Liver (tissue), 9 donors: ENCODE results near the gene SETBP1. TPM values are rescaled to one million over a fixed set of nuclear protein-coding genes. Genes with fewer than 3 reads are reported as not detected.

ENCODE experiments used
- DNase-seq: peaks from one replicate; pipeline ENCODE4 v3.0.0-alpha.2; 2017; ENCODE audit warnings: low spot score
- H3K27ac ChIP-seq, 2 donors: one replicate each; pipeline ENCODE4 v1.7.0; 2013; ENCODE audit warnings: inconsistent platforms in 2 of 2, low read length in 2 of 2, control low read depth in 1 of 2, low read depth in 1 of 2, mild to moderate bottlenecking in 1 of 2
- H3K27me3 ChIP-seq, 4 donors: one replicate each; pipeline versions ENCODE4 v1.6.1 to v1.7.0; 2013; ENCODE audit warnings: low read length in 3 of 4, inconsistent platforms in 1 of 4, mild to moderate bottlenecking in 1 of 4, moderate library complexity in 1 of 4; ENCODE audit not compliant: control insufficient read depth in 4 of 4, insufficient read depth in 4 of 4
- H3K36me3 ChIP-seq, 4 donors: one replicate each; pipeline versions ENCODE4 v1.6.1 to v1.7.0; 2013; ENCODE audit warnings: low read length in 3 of 4, mild to moderate bottlenecking in 3 of 4, low read depth in 1 of 4, moderate library complexity in 1 of 4; ENCODE audit not compliant: control insufficient read depth in 4 of 4, insufficient read depth in 3 of 4
- H3K4me1 ChIP-seq, 4 donors: one replicate each; pipeline versions ENCODE4 v1.6.1 to v1.7.0; 2013; ENCODE audit warnings: low read length in 3 of 4, mild to moderate bottlenecking in 3 of 4, moderate library complexity in 1 of 4; ENCODE audit not compliant: control insufficient read depth in 4 of 4, insufficient read depth in 4 of 4
- H3K4me3 ChIP-seq, 3 donors: one replicate each; pipeline versions ENCODE4 v1.6.1 to v1.7.0; 2013; ENCODE audit warnings: low read length in 3 of 3, control low read depth in 1 of 3, low read depth in 1 of 3, mild to moderate bottlenecking in 1 of 3
- H3K9ac ChIP-seq, 2 donors: one replicate each; pipeline ENCODE4 v1.7.0; 2013; ENCODE audit warnings: low read length in 2 of 2, mild to moderate bottlenecking in 2 of 2, moderate library complexity in 2 of 2, control low read depth in 1 of 2, low read depth in 1 of 2
- H3K9me3 ChIP-seq, 4 donors: one replicate each; pipeline versions ENCODE4 v1.6.1 to v1.7.0; 2013; ENCODE audit warnings: low read length in 3 of 4; ENCODE audit not compliant: control insufficient read depth in 4 of 4
- CTCF ChIP-seq: fragments of 150-350 bp; IDR thresholded peaks from 2 replicates; pipeline ENCODE4 v1.5.1; 2017; ENCODE audit warnings: improper control_type of control experiment, low read depth, low read length; ENCODE audit not compliant: missing input control
- EGR1 ChIP-seq, 2 donors: IDR thresholded peaks; 2 replicates each; pipeline ENCODE4 v1.6.1; 2016 to 2018; ENCODE audit warnings: antibody characterized with exemption in 2 of 2, low read depth in 2 of 2
- FOXA1 ChIP-seq: IDR thresholded peaks from 2 replicates; pipeline ENCODE4 v1.6.1; 2016; ENCODE audit warnings: antibody characterized with exemption
- FOXA2 ChIP-seq: IDR thresholded peaks from 2 replicates; pipeline ENCODE4 v1.6.1; 2016; ENCODE audit warnings: antibody characterized with exemption
- GABPA ChIP-seq, 2 donors: IDR thresholded peaks in 1 of 2; conservative IDR thresholded peaks in 1 of 2; 2 replicates each; pipeline ENCODE4 v1.6.1; 2016; ENCODE audit warnings: antibody characterized with exemption in 2 of 2, mild to moderate bottlenecking in 1 of 2, moderate library complexity in 1 of 2
- HNF4A ChIP-seq, 2 donors: conservative IDR thresholded peaks; 2 replicates each; pipeline ENCODE4 v1.6.1; 2016; ENCODE audit warnings: antibody characterized with exemption in 2 of 2, mild to moderate bottlenecking in 2 of 2
- HNF4G ChIP-seq: IDR thresholded peaks from 2 replicates; pipeline ENCODE4 v1.6.1; 2016; ENCODE audit warnings: antibody characterized with exemption
- JUND ChIP-seq, 2 donors: IDR thresholded peaks; 2 replicates each; pipeline ENCODE4 v1.6.1; 2016; ENCODE audit warnings: antibody characterized with exemption in 2 of 2
- MAX ChIP-seq: IDR thresholded peaks from 2 replicates; pipeline ENCODE4 v1.6.1; 2016; ENCODE audit warnings: antibody characterized with exemption
- NR2F2 ChIP-seq: IDR thresholded peaks from 2 replicates; pipeline ENCODE4 v1.6.1; 2016; ENCODE audit warnings: antibody characterized with exemption
- RAD21 ChIP-seq, 2 donors: IDR thresholded peaks; 2 replicates each; pipeline ENCODE4 v1.6.1; 2016; ENCODE audit warnings: antibody characterized with exemption in 2 of 2, mild to moderate bottlenecking in 2 of 2
- REST ChIP-seq: IDR thresholded peaks from 2 replicates; pipeline ENCODE4 v1.6.1; 2016; ENCODE audit warnings: antibody characterized with exemption, mild to moderate bottlenecking
- RXRA ChIP-seq, 2 donors: IDR thresholded peaks; 2 replicates each; pipeline ENCODE4 v1.6.1; 2017 to 2018; ENCODE audit warnings: antibody characterized with exemption in 2 of 2, mild to moderate bottlenecking in 1 of 2
- SP1 ChIP-seq: IDR thresholded peaks from 2 replicates; pipeline ENCODE4 v1.6.1; 2018; ENCODE audit warnings: antibody characterized with exemption, mild to moderate bottlenecking
- TAF1 ChIP-seq: conservative IDR thresholded peaks from 2 replicates; pipeline ENCODE4 v1.6.1; 2016; ENCODE audit warnings: antibody characterized with exemption, mild to moderate bottlenecking
- YY1 ChIP-seq: IDR thresholded peaks from 2 replicates; pipeline ENCODE4 v1.6.1; 2016; ENCODE audit warnings: antibody characterized with exemption, mild to moderate bottlenecking
- WGBS: extraction: QIAGEN DNeasy Blood & Tissue Kit; methylation state at CpG from one replicate; pipeline ENCODE4 v1.1.7; 2013; 5-methylcytosine and 5-hydroxymethylcytosine counted together
- polyA plus RNA-seq, 2 donors: library from polyadenylated mRNA; stranded (reverse) in 1 of 2; unstranded in 1 of 2; fragments of 200-250 nt in 1 of 2; fragments of >200 nt in 1 of 2; fragmentation: Nextera tagmentation in 1 of 2; extraction: Ambion mirVana in 1 of 2; gene quantifications; one replicate each; pipeline versions ENCODE4 v1.2.1 to v1.2.3, GENCODE V29; 2013 to 2015
- total RNA-seq, 2 donors: library from RNA; depleted of rRNA; stranded (reverse); fragments of >200 nt; gene quantifications; one replicate each; pipeline ENCODE4 v1.2.3, GENCODE V29; 2014
- TF ChIP-seq, protein P1 (sequence below): IDR thresholded peaks from 2 replicates; pipeline ENCODE4 v1.6.1; 2016; ENCODE audit warnings: antibody characterized with exemption
- donor health status: healthy.
- donor health status: healthy.
- donor health status: healthy.
- donor health status: healthy.
- donor health status: healthy.

SETBP1 gene
- total and polyA plus RNA-seq, 4 donors = 2.5 to 15.8 (median 4.7) TPM

DNA sequence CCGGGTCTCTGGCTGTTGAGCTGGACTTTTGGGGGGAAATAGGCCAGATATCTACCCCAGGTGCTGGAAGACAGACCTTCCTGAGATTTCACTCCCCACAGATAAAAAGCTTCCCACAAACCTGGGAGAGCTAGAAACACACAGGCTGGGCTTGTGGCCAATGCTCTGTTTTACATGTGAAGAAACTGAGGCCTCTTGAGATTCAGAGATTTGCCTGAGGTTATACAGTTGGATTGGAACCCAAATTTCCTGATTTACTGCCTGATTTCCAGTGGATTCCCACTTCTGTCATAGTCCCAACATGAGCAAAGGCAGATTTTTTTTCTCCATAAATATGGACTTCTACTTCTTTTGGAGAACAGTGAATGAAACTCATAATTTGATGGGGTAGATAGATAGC is 360.2 kb downstream of the SETBP1 start:
- 93% methylated on average over 1 of the region's 1 CpG for WGBS
- Histone ChIP-seq H3K4me3 (no peak overlapping the region), H3K9me3 (no peaks in the 10 kb centered on the region), H3K4me1 (peaks cover 0 to 3% (median 0%) of the 10 kb centered on the region in 4 donors), H3K27ac (no peak overlapping the region), H3K9ac (no peak overlapping the region), H3K27me3 (no peaks in the 10 kb centered on the region), H3K36me3 (peaks cover 0 to 5% (median 2%) of the 10 kb centered on the region in 4 donors)
- TF ChIP-seq GABPA (IDR thresholded peaks at IDR 0.05 in 1 of 2, conservative IDR thresholded peaks at IDR 0.05 in 1 of 2) = no peak
- TF ChIP-seq FOXA1 = no peak
- no peak for TF ChIP-seq NR2F2
- TF ChIP-seq FOXA2 = no peak
- TF ChIP-seq HNF4G = no peak
- no peak for TF ChIP-seq RAD21 (IDR thresholded peaks at IDR 0.05)
- no peak for TF ChIP-seq REST
- no peak for TF ChIP-seq JUND (IDR thresholded peaks at IDR 0.05)
- TF ChIP-seq, protein P1, sequence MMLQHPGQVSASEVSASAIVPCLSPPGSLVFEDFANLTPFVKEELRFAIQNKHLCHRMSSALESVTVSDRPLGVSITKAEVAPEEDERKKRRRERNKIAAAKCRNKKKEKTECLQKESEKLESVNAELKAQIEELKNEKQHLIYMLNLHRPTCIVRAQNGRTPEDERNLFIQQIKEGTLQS = no peak
- no peak for TF ChIP-seq HNF4A (conservative IDR thresholded peaks at IDR 0.05)
- TF ChIP-seq SP1 = no peak
- TF ChIP-seq TAF1 = no peak
- no peak for TF ChIP-seq MAX
- TF ChIP-seq CTCF = no peak
- TF ChIP-seq YY1 = no peak
- no peak for DNase-seq

DNA sequence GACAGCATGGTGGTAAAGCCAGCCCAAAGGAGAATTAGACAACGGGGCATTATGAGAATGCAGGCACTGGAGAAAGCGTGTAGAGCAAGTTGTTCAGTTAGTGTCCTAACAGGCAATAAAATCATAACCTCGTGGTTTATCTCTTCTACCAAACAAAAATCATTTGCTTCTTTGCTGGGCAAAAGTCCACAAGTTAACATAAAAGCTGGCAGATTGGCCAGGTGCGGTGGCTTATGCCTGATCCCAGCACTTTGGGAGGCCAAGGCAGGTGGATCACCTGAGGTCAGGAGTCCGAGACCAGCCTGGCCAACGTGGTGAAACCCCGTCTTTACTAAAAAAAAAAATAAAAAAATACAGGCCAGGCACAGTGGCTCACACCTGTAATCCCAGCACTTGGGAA is 364.1 kb downstream of the SETBP1 start:
- no peaks in the 10 kb centered on the region for H3K9me3 ChIP-seq
- 56% methylated on average over 7 of the region's 7 CpGs for WGBS
- H3K27me3 ChIP-seq = no peaks in the 10 kb centered on the region
- H3K4me1 ChIP-seq = peaks cover 0 to 3% (median 0%) of the 10 kb centered on the region in 4 donors
- TF ChIP-seq NR2F2 (no peak), JUND (IDR thresholded peaks at IDR 0.05) (no peak), FOXA1 (no peak), MAX (no peak), YY1 (no peak), RXRA (IDR thresholded peaks at IDR 0.05) (no peak), EGR1 (IDR thresholded peaks at IDR 0.05; ENCODE audit: low read depth in 2 of 2) (no peak)
- H3K36me3 ChIP-seq = peaks cover 0 to 5% (median under 1%) of the 10 kb centered on the region in 4 donors
- no peak overlapping the region for H3K9ac ChIP-seq
- H3K27ac ChIP-seq = no peak overlapping the region
- no peak overlapping the region for H3K4me3 ChIP-seq
- no peak for DNase-seq
